HCT116 (cell line): ENCODE results near the gene LACC1. TPM values are rescaled to one million over a fixed set of nuclear protein-coding genes. Genes with fewer than 3 reads are reported as not detected.

Experiments used
- ATAC-seq: fragments of 200-7000 bp; cut with Tn5 transposase; 2 replicates; pipeline ENCODE4 v1.9.1; 2020; ENCODE audit warnings: mild to moderate bottlenecking, moderate library complexity
- BruUV-seq: library from RNA; stranded (reverse); fragments of 400-500 nt; replicated peaks from 2 replicates; lab custom pipeline; 2021; lab: Mats Ljungman, UMichigan
- CTCF ChIA-PET: fragments of 300-600 bp; sonication (Branson Sonifier 250); formaldehyde crosslinking; loops from one replicate; lab custom pipeline; 2021; ENCODE audit warnings: antibody characterized with exemption; lab: Charles Lee
- POLR2A ChIA-PET: fragments of 300-600, 350-600 bp; sonication (Branson Sonifier 250); formaldehyde crosslinking; loops from one replicate; lab custom pipeline; 2021; ENCODE audit warnings: antibody characterized with exemption; lab: Charles Lee
- RAD21 ChIA-PET, 2 experiments: fragments of 300-600 bp; sonication (Branson Sonifier 250); formaldehyde crosslinking; loops; one replicate each; lab custom pipeline; 2023; ENCODE audit warnings: low total read pairs in 2 of 2; ENCODE audit not compliant: uncharacterized antibody in 2 of 2, unreplicated experiment in 2 of 2, low non-redundant PET in 1 of 2; lab: Charles Lee
- DNase-seq: peaks from one replicate; pipeline ENCODE4 v3.0.0-alpha.2; 2010; ENCODE audit warnings: low read depth, low spot score
- H2AFZ ChIP-seq: fragments of 200-600 bp; shearing (Covaris generic), sonication (generic); 2 replicates; pipeline ENCODE4 v1.6.1; 2017; ENCODE audit warnings: low read depth, mixed run types, mixed read lengths, antibody characterized with exemption, low read length; ENCODE audit not compliant: poor library complexity, severe bottlenecking
- H3K27ac ChIP-seq: 2 replicates; pipeline ENCODE4 v1.5.1; 2012; ENCODE audit warnings: low read depth, low read length
- H3K27me3 ChIP-seq: fragments of 200-600 bp; sonication (generic); 2 replicates; pipeline ENCODE4 v1.6.1; 2016; ENCODE audit warnings: mixed run types, low read length, mixed read lengths; ENCODE audit not compliant: insufficient read depth
- H3K36me3 ChIP-seq, 2 experiments: fragments of 200-500 bp in 1 of 2; fragments of 200-600 bp in 1 of 2; sonication (Bioruptor generic) in 1 of 2; sonication (generic) in 1 of 2; 2 replicates each; pipeline versions ENCODE4 v1.5.1 to v1.6.1; 2014 to 2016; ENCODE audit warnings: low read length in 2 of 2, inconsistent platforms in 1 of 2, mixed read lengths in 1 of 2, mixed run types in 1 of 2; ENCODE audit not compliant: insufficient read depth in 2 of 2, control insufficient read depth in 1 of 2
- H3K4me1 ChIP-seq, 2 experiments: fragments of 200-600 bp in 1 of 2; sonication (generic) in 1 of 2; 2 replicates each; pipeline versions ENCODE4 v1.5.1 to v1.6.1; 2012 to 2017; ENCODE audit warnings: low read length in 2 of 2, inconsistent platforms in 1 of 2, mild to moderate bottlenecking in 1 of 2, mixed read lengths in 1 of 2, mixed run types in 1 of 2, moderate library complexity in 1 of 2; ENCODE audit not compliant: insufficient read depth in 2 of 2, control insufficient read depth in 1 of 2
- H3K4me2 ChIP-seq: fragments of 200-600 bp; sonication (generic); 2 replicates; pipeline ENCODE4 v1.6.1; 2017; ENCODE audit warnings: mixed run types, low read length, mixed read lengths
- H3K4me3 ChIP-seq, 2 experiments: fragments of 200-600 bp in 1 of 2; sonication (generic) in 1 of 2; replicated peaks in 1 of 2; 2 replicates each; pipeline ENCODE4 v1.5.1; 2011 to 2016; ENCODE audit warnings: low read length in 2 of 2, control low read depth in 1 of 2, low read depth in 1 of 2, mild to moderate bottlenecking in 1 of 2, mixed read lengths in 1 of 2, mixed run types in 1 of 2
- H3K79me2 ChIP-seq: fragments of 200-600 bp; sonication (generic); 2 replicates; pipeline ENCODE4 v1.6.1; 2017; ENCODE audit warnings: mild to moderate bottlenecking, mixed run types, low read length, moderate library complexity, mixed read lengths; ENCODE audit not compliant: insufficient read depth
- H3K9ac ChIP-seq: fragments of 200-600 bp; sonication (generic); 2 replicates; pipeline ENCODE4 v1.6.1; 2016; ENCODE audit warnings: low read length, mixed read lengths
- H3K9me2 ChIP-seq: fragments of 200-600 bp; sonication (generic), shearing (Covaris generic); 2 replicates; pipeline ENCODE4 v1.6.1; 2017; ENCODE audit warnings: mixed run types, mild to moderate bottlenecking, moderate library complexity; ENCODE audit not compliant: insufficient read depth
- H3K9me3 ChIP-seq, 2 experiments: fragments of 200-500 bp in 1 of 2; fragments of 200-600 bp in 1 of 2; sonication (Bioruptor generic) in 1 of 2; sonication (generic) in 1 of 2; 2 replicates each; pipeline ENCODE4 v1.6.1; 2014 to 2017; ENCODE audit warnings: low read length in 2 of 2, mixed read lengths in 2 of 2, inconsistent platforms in 1 of 2, low read depth in 1 of 2, mild to moderate bottlenecking in 1 of 2, mixed run types in 1 of 2, moderate library complexity in 1 of 2; ENCODE audit not compliant: control insufficient read depth in 1 of 2, insufficient read depth in 1 of 2
- H4K20me1 ChIP-seq: fragments of 200-600 bp; sonication (generic), shearing (Covaris generic); 2 replicates; pipeline ENCODE4 v1.6.1; 2017; ENCODE audit warnings: mixed run types, mild to moderate bottlenecking, moderate library complexity; ENCODE audit not compliant: insufficient read depth
- CBX3 ChIP-seq: IDR thresholded peaks from 2 replicates; pipeline ENCODE4 v1.6.1; 2012; ENCODE audit warnings: low read depth
- EGR1 ChIP-seq: IDR thresholded peaks from 2 replicates; pipeline ENCODE4 v1.6.1; 2012; ENCODE audit warnings: low read depth
- ELF1 ChIP-seq: IDR thresholded peaks from 2 replicates; pipeline ENCODE4 v1.6.1; 2012; ENCODE audit warnings: low read depth, borderline replicate concordance
- EZH2phosphoT487 ChIP-seq: fragments of 200-600 bp; IDR thresholded peaks from 2 replicates; pipeline ENCODE4 v1.6.1; 2018; ENCODE audit warnings: antibody characterized with exemption, borderline replicate concordance
- FOSL1 ChIP-seq: IDR thresholded peaks from 2 replicates; pipeline ENCODE4 v1.6.1; 2012; ENCODE audit warnings: low read depth
- RAD21 ChIP-seq: IDR thresholded peaks from 2 replicates; pipeline ENCODE4 v1.6.1; 2012; ENCODE audit warnings: low read depth, mild to moderate bottlenecking
- SP1 ChIP-seq: IDR thresholded peaks from 2 replicates; pipeline ENCODE4 v1.6.1; 2012; ENCODE audit warnings: low read depth
- YY1 ChIP-seq: IDR thresholded peaks from 2 replicates; pipeline ENCODE4 v1.6.1; 2011; ENCODE audit warnings: low read length, low read depth, moderate library complexity, mild to moderate bottlenecking; ENCODE audit not compliant: insufficient replicate concordance; ENCODE audit errors: extremely low read depth
- ZFX ChIP-seq: fragments of 450-650 bp; IDR thresholded peaks from 2 replicates; pipeline ENCODE4 v1.6.1; 2017
- intact Hi-C: fragments of 100-400 bp; cut with micrococcal nuclease; formaldehyde crosslinking; loops from 2 replicates; pipeline ENCODE4 v1.10.0; 2022
- total RNA-seq: library from RNA; stranded (reverse); gene quantifications from one replicate; pipeline ENCODE4 v1.2.1, GENCODE V29; 2021; ENCODE audit not compliant: unreplicated experiment
- TF ChIP-seq, protein P1 (sequence below), 3 experiments: fragments of 200-600 bp in 1 of 3; sonication (generic) in 1 of 3; IDR thresholded peaks in 2 of 3; conservative IDR thresholded peaks in 1 of 3; 2 replicates each; pipeline ENCODE4 v1.5.1; 2012 to 2017; ENCODE audit warnings: low read depth in 2 of 3, low read length in 2 of 3, antibody characterized with exemption in 1 of 3, borderline replicate concordance in 1 of 3, control low read depth in 1 of 3, mild to moderate bottlenecking in 1 of 3, mixed read lengths in 1 of 3, mixed run types in 1 of 3, moderate library complexity in 1 of 3; ENCODE audit not compliant: insufficient read depth in 1 of 3
- TF ChIP-seq, protein P2 (sequence below): IDR thresholded peaks from 2 replicates; pipeline ENCODE4 v1.6.1; 2011; ENCODE audit warnings: mild to moderate bottlenecking, low read length, moderate library complexity; ENCODE audit not compliant: insufficient replicate concordance; ENCODE audit errors: extremely low read depth
- TF ChIP-seq, protein P3 (sequence below): IDR thresholded peaks from 2 replicates; pipeline ENCODE4 v1.6.1; 2012

The LACC1 gene
- total RNA-seq, 1 experiment from 2014 or later: 2.6 TPM

DNA sequence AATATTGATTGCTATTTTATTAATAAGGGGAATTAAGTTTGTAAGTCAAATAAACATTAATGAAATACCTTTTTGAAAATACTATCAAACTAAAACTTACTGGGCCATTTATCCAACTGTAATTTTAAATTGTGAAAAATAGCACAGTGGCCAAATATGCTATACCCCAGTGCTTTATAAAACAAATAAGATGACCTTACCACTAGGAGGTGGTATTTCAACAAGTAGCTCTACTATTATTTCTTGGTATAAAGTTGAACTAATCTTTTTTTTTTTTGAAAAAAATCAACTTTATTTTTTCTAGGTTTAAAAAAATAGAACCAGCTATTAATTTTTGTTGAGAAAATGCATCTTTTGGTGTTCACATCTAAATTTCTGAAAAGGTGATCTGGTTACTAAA is 14.7 kb downstream of the LACC1 start:
- ChIA-PET CTCF (interaction anchor here (0.6 to 1.7 kb wide), 11 partner anchors 8 to 587 kb away, joined by 3 to 10 read pairs (median 4); partner anchors contain the start of genes CCDC122 and LACC1), RAD21 (no interaction called here), POLR2A (no interaction called here)
- no peak overlapping the region for H2AFZ ChIP-seq
- no TSS peak for BruUV-seq
- H3K27me3 ChIP-seq: no peaks in the 10 kb centered on the region
- H3K4me3 ChIP-seq: no peak overlapping the region
- no peaks in the 10 kb centered on the region for H3K79me2 ChIP-seq
- H3K9me3 ChIP-seq: no peaks in the 10 kb centered on the region
- ATAC-seq (peak; percentile 67), DNase-seq (no peak)
- no peaks in the 10 kb centered on the region for H3K4me1 ChIP-seq
- no peak overlapping the region for H3K9ac ChIP-seq
- H3K4me2 ChIP-seq: no peak overlapping the region
- H4K20me1 ChIP-seq: no peaks in the 10 kb centered on the region
- no peaks in the 10 kb centered on the region for H3K36me3 ChIP-seq
- intact Hi-C loops: no loop called here
- H3K9me2 ChIP-seq: no peaks in the 10 kb centered on the region
- no peak overlapping the region for H3K27ac ChIP-seq
- TF ChIP-seq RAD21 (0 out of 2 replicates have a peak, but pooled peaks have one; percentile 10), EGR1 (no peak)
- TF ChIP-seq, protein P1, sequence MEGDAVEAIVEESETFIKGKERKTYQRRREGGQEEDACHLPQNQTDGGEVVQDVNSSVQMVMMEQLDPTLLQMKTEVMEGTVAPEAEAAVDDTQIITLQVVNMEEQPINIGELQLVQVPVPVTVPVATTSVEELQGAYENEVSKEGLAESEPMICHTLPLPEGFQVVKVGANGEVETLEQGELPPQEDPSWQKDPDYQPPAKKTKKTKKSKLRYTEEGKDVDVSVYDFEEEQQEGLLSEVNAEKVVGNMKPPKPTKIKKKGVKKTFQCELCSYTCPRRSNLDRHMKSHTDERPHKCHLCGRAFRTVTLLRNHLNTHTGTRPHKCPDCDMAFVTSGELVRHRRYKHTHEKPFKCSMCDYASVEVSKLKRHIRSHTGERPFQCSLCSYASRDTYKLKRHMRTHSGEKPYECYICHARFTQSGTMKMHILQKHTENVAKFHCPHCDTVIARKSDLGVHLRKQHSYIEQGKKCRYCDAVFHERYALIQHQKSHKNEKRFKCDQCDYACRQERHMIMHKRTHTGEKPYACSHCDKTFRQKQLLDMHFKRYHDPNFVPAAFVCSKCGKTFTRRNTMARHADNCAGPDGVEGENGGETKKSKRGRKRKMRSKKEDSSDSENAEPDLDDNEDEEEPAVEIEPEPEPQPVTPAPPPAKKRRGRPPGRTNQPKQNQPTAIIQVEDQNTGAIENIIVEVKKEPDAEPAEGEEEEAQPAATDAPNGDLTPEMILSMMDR (IDR thresholded peaks at IDR 0.05 in 2 of 3, conservative IDR thresholded peaks at IDR 0.05 in 1 of 3; ENCODE audit: borderline replicate concordance in 1 of 3, insufficient read depth in 1 of 3, low read depth in 2 of 3, low read length in 2 of 3): peak in 2 of 3 experiments; percentile 25 to 53; a peak in 3 of 6 replicates

DNA sequence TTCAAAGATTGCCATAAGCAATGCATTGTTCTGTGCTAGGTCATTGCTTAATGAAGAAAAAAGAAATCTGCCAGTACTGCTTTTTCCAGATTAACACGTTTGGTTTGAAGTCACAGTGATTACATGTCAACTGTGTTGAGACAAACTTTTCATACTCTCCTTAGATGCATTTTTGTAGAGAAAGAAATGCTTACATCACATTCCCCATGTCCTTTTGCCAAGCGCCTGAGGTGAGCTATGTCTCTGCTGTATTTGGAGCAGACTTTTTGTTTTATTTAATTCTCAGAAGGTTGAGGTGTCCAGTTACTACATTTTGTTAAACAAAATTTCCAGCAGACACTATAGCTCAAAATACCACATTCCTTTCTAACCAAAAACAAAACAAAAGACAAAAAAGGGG is 16.2 kb downstream of the LACC1 start:
- Histone ChIP-seq H3K27ac (no peak overlapping the region), H3K9me2 (no peaks in the 10 kb centered on the region)
- POLR2A ChIA-PET: no interaction called here
- no peak for ATAC-seq
- TF ChIP-seq FOSL1 (no peak), CBX3 (no peak), YY1 (no peak), SP1 (no peak), EZH2phosphoT487 (no peak), ZFX (no peak), ELF1 (no peak)
- TF ChIP-seq, protein P2, sequence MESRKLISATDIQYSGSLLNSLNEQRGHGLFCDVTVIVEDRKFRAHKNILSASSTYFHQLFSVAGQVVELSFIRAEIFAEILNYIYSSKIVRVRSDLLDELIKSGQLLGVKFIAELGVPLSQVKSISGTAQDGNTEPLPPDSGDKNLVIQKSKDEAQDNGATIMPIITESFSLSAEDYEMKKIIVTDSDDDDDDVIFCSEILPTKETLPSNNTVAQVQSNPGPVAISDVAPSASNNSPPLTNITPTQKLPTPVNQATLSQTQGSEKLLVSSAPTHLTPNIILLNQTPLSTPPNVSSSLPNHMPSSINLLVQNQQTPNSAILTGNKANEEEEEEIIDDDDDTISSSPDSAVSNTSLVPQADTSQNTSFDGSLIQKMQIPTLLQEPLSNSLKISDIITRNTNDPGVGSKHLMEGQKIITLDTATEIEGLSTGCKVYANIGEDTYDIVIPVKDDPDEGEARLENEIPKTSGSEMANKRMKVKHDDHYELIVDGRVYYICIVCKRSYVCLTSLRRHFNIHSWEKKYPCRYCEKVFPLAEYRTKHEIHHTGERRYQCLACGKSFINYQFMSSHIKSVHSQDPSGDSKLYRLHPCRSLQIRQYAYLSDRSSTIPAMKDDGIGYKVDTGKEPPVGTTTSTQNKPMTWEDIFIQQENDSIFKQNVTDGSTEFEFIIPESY: no peak
- TF ChIP-seq, protein P3, sequence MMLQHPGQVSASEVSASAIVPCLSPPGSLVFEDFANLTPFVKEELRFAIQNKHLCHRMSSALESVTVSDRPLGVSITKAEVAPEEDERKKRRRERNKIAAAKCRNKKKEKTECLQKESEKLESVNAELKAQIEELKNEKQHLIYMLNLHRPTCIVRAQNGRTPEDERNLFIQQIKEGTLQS: no peak
- TF ChIP-seq, protein P1 (IDR thresholded peaks at IDR 0.05 in 2 of 3, conservative IDR thresholded peaks at IDR 0.05 in 1 of 3; ENCODE audit: borderline replicate concordance in 1 of 3, insufficient read depth in 1 of 3, low read depth in 2 of 3, low read length in 2 of 3): no peak
- TF ChIP-seq, all 23 proteins: peak for 0
- Histone ChIP-seq H3K9ac (no peak overlapping the region), H3K9me3 (no peaks in the 10 kb centered on the region; a peak in 1 of 4 replicates), H3K36me3 (no peaks in the 10 kb centered on the region), H3K79me2 (no peaks in the 10 kb centered on the region), H3K27me3 (no peaks in the 10 kb centered on the region), H3K4me1 (no peaks in the 10 kb centered on the region), H4K20me1 (no peaks in the 10 kb centered on the region), H3K4me3 (no peak overlapping the region), H2AFZ (no peak overlapping the region), H3K4me2 (no peak overlapping the region)
- no peak for DNase-seq
- CTCF ChIA-PET: interaction anchor here (1.0 kb wide), 1 partner anchor 541 kb away, joined by 3 read pairs; no protein-coding TSS in a partner anchor
- RAD21 ChIA-PET: no interaction called here
- intact Hi-C loops: no loop called here
- BruUV-seq: no TSS peak
